ENCODE data around the gene THSD4.

Gene THSD4

DNA sequence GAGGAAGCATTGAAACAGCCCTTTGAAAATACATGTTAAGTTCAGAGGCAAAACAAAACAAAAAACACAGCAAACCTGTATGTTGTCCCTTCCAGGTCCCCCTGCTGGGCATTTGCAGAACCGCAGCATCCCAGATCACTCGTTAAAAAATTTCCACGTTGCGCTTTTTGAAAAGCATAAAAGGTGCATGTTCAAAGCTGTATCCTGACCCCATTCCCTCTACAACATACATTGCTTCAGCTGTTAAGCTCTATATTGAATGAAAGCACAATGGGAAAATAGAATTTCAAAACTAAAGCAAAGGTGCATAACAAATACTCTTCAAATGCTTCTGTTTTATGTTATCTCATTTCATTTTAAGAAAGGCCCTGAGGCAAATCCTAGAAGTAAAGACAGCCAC is 328.3 kb downstream of the THSD4 start:
- DNase-seq: peak; percentile 64

DNA sequence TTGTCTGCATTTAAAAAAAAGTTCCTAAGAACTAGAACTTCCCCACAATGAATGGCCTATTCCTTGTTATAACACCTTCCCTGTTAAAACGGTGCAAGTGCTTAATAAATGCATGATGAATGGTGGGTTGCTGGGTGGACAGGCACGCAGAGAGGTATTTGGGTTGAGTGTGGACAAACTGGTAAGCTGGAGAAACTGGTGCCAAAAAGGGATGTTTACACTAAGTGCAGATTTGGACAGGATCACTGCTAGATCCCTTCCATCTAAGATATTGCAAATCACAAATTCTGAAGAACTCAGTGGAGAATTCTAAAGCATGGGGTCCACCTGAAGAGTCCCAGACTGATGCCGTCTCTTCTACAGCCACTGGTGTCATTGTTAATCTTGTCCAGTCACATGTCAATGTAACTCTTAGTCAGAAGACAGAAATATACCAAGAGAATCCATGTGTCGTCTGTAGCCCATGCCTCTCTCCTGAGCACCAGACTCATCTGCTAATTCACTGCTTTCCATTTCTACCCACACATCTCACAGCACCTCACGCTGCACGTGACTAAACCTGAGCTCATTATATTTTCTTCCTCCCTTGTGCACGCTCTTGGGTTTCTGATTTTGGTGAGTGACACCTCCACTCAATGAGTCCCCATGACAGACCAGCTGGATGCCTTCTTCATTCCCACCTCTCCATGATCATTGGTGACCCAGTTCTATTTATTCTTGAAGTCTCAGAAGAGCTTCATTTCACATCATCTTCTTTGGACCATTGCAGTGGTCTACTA is 328.9 kb downstream of the THSD4 start:
- no peak for DNase-seq

DNA sequence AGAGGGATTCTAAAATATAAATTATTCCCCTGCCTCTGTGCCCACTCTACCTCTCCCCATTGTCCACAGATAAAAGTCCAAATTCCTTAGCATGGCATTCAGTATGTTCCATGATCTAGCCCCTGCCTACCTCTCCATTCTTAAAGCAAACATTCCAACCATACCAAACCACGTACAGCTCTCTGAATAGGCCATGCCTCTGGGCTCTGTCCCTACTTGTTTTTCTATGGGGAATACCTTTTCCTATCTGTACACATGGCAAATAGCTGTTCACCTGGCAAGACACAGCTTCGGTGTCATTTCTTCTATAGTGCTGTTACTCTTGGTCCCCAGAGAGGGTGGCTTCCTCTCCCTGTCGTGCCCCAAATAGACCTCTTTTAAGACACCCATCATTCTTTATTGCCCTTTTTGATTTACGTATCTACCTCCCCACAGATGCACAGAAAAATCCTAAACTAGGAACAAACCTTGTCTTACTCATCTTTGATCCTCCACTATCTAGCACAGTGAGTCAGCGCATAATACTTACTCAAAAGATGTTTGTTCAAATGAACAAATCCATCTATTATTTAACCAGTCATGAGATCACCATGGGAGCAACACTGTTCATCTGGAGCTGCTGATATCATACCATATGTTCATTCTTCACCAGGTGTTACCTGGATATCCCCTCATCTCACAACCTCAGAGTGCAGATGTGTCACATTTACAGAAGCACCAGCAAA is 329.8 kb downstream of the THSD4 start:
- no peak for DNase-seq

DNA sequence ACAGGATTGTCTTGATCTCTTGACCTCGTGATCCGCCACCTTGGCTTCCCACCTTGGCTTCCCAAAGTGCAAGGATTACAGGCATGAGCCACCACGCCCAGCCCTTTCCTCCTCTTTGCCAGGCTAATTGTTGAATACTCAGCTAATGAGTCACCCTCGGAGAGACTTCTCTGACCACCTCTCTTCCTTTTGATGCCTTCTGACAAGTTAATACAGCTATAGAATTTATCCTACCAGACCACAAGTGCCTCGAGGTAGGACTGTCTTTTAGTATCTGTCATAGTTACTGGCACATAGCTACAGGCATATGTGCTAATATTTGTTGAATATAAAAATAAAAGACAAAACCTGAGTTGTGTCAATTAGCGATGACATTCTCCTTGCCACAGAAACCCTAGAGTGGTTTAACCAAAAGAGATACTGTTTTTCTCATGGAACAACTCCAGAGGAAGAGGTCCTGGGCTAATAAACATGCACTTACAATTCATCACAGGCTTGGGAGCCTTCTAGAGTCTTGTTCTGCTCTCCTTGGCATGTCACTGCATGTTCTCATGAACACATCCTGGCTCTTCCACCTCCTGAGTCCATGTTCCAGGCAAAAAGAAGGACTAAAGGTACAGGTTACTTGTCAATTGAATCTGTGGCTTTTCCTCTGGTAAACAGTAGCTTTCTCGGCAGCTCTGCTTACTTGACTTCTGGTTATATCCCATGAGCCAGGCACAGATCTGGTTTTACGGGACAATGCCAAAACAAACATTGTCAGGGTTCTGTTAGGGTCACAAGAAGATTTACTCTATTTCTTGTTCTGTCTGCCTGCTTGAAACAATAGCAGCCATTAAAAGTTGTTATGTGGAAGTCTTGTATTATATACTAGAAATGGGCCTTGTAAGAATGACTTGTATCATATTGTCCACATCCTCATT is 332.3 kb downstream of the THSD4 start:
- no peak for DNase-seq

DNA sequence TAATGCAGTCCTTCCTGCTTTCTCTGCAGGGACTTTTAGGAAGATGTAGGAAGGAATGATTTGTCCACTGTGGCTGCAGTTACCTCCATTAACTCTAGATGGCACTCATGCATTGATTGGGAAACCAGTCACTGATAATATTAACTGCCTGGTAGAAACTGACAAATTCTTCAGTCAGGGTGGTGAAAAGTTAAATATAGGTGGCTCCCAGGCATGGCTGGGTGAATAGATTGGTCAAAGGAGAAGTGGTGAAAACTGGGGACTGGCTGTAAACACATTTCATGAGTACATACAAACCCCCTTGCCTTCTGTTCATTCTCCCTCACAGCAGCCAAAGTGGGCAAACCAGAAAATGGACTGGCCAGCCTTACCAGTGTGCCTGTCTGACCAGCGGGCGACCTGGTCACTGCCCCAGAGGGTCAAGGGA is 333.4 kb downstream of the THSD4 start:
- DNase-seq: peak; percentile 85

DNA sequence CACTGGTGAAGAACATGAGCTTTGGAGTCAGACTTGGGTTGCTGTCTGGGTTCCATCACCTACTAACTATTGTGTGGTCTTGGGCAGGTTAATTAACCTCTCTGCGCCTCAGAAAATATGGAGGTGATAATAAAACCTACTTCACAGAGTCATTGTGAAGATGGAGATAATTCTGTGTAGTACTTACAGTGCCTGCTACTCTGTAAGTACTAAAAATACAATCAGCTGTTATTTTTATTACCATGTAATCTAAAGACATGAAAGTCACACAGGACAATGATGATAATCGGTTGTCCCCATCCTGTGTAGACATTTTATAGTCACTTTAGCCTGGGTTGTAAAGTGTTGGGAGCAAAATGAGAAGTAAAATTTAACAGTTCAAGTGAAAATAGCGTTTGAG is 334.1 kb downstream of the THSD4 start:
- no peak for DNase-seq

DNA sequence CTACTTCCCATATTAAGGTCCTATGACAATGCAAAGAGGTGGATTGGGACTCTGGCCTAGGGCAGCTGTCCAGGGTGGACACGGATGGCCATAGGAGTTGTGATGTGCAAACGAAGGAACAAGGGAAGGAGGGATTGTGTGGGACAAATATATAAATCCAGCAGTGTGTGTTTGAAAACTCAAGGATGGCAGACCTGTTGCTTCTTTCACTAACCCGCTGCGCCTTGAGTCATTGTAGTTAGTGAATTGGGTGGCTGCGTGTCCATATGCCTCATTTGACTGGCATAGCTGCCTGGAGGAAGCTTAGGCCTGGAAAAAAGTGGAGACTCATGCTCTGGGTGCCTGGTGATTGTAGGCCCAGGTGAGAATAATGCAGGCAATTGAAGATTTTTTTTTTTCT is 334.7 kb downstream of the THSD4 start:
- DNase-seq: no peak

DNA sequence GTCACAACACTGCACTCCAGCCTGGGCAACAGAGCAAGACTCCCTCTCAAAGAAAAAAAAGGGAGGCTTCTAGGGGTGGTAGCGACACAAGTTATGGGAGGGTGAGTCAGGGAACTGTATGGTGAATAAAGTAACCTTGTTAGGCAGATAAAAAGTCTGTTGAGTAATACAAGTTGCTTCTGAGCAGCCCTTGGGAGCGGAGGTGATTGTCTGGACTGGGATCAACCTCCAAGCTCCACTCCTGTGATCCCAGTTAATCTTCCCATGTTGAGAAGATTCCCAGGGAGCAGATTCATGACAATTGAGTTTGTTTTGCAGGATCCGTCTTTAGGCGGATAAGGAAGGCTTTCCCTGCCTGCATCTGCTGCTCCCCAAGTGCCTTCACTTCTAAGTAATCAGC is 335.9 kb downstream of the THSD4 start:
- DNase-seq: peak; percentile 79

DNA sequence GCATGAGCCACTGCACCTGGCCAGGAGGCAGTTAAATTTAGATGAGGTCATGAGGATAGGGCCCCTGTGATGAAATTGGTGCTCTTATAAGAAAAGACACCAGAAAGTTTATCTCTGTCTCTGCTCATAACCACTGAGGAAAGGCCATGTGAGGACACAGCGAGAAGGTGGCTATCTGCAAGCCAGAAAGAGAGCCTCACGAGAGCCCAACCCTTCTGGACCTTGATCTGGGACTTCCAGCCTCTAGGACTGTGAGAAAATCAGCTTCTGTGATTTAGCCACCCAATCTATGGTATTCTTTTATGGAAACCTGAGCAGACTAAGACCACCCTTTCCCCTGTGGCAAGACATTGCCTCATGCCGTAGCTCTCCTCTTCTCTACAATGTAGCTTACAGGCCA is 337.6 kb downstream of the THSD4 start:
- DNase-seq: no peak

DNA sequence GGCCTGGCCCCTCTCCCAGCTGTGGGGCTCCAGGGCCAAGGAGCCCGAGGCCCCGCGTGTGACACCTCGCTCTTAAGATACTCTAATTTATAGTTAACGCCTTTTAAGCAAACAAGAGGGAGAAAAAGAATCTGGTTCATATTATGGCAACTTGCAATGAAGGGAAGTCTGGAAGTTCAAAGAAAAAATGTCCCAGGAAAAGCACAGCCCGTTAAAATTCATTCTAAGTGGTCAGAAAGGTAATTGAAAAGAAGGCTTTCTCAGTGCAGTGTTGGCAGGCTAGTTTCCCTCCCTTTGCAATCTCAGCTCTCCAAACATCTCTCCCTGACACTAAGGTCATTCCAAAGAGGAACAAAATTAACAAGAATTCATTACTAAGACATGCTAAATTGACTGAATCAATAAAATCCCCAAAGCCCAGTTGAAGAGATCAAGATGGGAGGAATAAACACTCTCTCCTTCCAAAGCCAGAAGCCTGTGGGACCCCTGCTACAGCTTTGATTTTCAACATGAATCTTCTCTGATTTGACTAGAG is 339.3 kb downstream of the THSD4 start:
- DNase-seq: no peak

DNA sequence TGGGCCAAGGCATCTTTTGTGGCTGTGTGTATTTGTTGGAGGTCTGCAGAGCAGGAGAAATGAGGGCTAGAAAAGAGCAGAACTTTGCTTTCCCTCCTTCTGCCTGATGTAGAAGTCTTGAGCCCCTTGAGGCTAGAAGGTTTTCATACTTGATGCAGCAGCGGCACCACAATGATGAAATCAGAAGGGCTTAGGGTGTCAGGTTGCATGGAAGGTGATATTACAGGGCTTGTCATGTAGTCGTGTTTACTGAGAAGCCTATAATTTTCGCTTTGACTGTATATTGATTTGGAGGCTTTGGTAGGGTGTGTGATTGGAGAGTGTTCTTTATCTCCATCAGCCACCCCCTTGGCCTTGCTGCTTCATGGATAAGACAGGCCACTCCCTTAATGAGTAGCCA is 339.8 kb downstream of the THSD4 start:
- DNase-seq: no peak

DNA sequence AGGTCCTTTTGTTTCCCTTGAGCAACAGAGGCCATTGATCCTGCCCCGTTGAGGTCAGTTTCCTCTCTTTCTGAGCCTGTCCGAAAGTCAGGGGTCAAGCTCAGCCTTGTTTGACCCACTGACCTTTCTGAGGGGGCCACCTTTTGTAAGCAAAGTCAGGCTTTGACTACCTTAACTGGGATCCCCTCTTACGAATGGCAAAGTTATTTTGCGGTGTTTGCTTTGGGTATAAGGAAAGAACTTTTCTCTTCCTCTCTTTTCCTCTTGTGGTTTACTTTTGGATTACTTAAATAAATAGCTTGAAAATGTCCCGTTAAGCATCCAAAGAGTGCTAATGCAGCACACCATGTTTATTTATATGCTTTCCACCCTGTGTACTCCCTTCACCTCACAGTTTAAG is 340.6 kb downstream of the THSD4 start:
- no peak for DNase-seq

DNA sequence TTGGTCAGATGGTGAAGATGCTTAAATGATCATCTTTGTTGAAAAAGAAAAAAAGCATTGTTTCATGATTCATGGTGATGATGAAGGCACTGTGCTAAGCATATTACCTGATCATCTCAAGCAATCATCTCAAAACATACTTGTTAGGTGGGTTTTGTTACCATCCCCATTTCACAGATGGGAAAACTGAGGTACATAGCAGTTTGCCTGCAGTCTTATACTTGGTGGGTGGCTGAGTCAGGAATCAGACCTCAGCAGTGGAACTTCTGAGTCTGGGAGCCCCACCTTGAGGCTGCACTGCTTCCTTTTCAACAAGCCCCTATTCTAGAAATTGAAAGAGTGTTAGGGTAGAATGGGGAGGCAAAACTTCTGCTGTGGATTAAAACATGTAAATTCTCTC is 341.1 kb downstream of the THSD4 start:
- no peak for DNase-seq

DNA sequence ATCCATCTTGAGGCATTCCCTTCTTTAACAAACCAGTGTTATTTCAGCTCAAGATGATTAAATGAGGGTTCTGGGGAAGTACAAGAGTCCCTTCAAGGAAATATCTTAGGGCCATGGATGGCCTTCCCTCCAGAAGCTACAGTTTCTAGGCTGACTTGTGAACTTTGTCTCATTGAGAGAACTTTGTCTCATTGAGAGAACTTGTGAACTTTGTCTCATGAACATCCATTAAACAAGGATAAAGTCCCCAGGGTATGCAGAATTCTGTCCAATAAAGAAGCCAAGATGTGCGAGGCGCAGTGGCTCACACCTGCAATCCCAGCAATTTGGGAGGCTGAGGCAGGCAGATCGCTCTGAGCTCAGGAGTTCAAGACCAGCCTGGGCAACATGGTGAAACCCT is 341.5 kb downstream of the THSD4 start:
- DNase-seq: no peak

DNA sequence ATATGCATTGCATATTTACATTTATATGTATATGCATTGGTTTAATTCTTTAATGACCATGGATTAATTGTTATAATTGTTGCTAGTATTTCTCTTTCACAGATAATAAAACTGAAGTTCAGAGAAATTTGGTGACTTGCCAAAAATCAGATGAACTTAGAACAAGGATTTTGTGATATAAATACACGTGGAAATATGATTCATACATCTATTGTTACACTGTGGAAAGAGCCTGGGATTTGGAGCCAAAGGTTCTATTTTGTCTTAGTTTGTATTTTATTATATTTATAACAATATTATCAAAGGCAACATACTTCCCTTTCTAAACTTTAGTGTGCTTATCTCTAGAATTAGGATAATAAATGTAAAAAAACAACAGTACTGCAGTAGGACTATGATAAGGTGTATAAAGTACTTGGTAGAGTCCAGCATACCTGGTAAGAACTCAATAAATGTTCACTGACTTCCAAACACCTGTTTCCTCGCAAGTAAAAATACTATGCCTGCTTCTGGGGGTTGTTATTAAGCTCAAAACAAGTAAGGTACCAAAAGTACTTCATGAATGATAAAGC is 342.9 kb downstream of the THSD4 start:
- no peak for DNase-seq

DNA sequence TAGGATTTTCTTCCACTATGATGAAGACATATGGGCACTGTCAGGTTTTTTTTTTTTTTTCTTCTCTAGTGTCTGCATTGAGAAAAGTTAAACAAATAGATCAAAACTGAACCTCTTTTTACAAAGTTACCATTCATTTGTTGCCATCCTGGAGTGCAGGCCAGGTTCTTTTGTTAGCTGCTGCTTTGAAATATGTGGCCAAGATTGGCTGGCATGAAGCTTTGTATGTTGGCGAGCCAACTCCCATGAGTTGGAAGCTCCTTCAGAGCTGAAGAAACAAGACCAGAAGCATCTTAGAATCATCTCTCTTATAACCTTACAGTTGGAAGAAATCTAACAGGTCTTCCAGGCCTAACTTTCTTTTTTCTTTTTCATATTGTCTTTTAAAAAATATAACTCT is 346.5 kb downstream of the THSD4 start:
- DNase-seq: no peak

DNA sequence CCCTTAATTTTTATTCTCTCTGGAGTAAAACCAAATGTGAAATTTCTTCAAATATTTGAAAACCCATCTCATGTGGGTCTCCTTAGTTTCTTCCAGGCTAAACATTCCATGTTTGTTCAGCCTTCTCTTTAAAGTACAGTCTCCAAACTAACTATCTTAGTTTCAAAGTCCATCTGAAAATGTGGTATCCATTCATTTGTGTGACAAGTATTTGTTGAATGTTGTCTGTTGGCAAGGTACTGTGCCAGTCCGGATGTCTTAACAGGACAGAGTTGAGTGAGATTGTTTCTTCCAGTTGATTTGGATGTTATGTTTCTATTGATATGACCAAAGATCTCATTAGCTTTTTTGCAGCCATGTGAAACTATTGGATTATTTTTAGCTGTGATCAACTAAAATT is 347.4 kb downstream of the THSD4 start:
- DNase-seq: no peak

DNA sequence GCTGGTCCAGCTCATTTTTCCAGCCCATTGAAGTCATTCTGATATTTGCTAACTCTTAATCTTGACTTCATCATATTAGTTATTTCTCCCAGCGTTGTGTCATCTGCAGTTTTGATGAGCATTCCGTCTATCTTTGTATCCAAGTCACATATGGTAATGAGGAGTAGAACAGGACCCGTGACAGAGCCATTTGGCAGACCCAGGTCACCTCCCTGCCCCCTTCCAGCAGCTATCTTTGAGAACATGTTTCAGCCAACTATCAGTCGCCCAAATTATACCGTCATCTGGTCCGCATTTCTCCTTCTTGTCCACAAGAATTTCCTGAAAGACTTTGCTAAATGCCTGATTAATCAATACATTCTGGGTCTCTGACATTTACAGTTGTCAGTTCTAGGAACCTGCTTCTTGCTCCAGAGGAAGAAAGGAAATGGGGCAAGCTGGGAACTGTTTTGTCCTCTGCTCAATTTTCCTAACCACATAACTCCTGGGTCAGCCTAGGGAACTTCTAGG is 347.9 kb downstream of the THSD4 start:
- DNase-seq: no peak

DNA sequence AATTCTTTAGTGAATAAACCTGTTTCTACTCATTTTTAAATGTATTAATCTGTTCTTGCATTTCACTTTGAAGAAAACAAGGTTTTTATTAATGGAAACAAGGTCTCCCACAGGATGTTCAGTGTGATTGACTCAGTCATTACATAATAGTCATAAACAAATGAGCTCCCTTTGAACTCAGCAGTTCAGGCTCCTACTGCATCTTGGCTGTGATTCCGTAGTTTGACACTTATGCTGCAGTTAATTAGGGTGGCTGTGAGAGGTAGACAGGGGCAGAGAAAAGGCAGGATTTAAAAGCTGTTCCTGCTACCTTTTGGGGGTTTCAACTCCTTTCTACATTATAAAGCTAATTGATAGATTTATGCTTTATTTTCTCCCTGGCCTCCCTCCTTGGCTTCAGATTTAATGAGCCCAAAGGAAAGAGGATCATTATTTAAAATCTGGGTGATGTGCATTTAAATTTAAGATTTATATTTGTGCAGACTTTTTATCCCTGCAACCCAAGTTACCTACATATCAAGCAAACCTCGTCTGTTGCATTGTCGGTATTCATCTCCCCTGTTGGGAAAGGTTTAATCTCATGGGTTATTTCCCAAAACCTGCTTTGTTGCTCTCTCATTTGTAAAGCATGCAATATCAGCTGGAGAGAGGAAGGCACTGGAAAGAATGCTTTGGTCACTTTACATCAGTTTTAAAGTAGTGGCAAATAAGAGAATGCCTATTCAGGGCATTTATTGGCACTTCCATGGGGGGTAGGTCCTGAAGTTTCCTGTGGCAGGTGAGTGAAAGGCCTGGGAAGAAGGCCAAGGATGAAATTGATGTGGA is 350.1 kb downstream of the THSD4 start:
- no peak for DNase-seq

DNA sequence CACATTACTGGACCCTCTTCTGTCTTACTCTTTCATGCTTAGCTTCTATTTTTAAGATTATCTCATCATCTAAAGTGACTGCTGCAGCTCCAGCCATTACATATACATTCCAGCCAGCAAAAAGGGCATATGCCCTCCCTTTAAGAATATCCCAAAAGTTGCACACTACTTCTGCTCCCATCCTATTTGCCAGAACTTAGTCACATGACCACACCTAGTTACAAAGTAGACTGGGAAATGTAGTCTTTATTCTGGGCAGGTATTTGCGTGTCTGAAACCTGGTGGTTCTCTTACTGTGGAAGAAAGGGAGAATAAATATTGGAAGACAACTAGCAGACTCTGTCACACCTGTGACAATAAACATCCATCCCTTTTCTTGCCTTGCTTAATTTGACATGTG is 353.4 kb downstream of the THSD4 start:
- DNase-seq: no peak

DNA sequence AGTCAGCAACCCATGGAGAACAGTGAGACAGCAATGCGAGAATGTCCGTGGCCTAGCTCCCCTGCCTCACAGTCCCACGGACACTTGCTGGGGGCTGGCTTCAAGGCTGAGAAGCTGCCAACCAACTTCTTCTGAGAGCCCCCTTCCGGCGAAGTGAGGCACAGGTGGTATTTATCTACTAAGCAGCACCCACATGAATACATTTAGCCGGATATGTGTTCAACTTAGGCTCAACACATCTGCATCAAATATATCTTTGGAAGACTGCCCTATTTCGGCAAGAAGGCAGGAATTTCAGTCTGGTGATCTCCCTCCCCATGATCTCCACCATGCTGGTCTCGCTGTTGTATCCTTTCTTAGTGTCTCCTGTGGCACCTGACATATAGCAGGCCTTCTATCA is 354.1 kb downstream of the THSD4 start:
- peak; percentile 28 for DNase-seq

DNA sequence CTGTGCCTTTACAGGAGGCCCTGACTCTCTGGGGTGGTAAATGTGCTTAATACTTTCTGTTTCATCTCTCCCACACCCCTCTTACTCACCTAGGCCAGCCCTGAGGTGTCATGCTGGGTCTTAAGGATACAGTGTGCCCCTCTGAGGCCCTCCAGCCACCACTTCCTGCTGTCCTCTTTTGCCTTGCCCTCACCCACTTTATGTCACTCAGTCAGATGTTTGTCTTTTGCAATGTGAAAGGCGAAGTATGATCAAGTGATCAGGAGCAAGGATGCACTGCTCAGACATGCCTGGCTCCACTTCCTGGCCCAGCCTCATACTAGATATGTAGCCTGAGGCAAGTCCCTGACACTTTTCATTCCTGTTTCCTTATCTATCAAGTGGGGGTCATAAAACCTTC is 356.1 kb downstream of the THSD4 start:
- no peak for DNase-seq
